NAMALWA (cell line): ENCODE measurements around the gene RETREG3.
A peak's percentile ranks its signal among the peaks of the same experiment; 100 is the strongest.

ENCODE experiments used
- DNase-seq: peaks from one replicate; pipeline ENCODE4 v3.0.0-alpha.2; 2015; ENCODE audit warnings: low spot score

The RETREG3 gene

DNA sequence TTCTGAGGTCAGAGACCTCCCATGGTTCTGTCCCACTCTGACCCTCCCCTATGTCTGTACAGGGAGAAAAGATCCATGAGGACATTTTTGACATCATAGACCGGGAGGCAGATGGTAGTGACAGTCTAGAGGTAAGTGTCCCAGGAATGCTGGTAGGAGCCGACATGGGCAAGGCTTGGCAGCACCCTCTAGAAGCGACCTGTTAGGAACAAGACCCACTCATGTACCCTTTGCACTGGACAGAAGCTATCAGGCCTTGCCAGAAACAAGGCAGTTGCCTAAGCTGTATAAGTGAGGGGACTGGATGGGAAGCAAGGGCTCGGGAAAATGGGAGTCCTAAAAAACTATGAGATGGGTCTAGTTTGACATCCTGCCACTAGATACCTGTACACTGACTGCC lies 2.8 kb upstream of the RETREG3 start:
- no peak for DNase-seq

GRCh38 chr17:42609814-42610801 lies 934 bp upstream of the RETREG3 start:
- DNase-seq, result peak; percentile 21

DNA sequence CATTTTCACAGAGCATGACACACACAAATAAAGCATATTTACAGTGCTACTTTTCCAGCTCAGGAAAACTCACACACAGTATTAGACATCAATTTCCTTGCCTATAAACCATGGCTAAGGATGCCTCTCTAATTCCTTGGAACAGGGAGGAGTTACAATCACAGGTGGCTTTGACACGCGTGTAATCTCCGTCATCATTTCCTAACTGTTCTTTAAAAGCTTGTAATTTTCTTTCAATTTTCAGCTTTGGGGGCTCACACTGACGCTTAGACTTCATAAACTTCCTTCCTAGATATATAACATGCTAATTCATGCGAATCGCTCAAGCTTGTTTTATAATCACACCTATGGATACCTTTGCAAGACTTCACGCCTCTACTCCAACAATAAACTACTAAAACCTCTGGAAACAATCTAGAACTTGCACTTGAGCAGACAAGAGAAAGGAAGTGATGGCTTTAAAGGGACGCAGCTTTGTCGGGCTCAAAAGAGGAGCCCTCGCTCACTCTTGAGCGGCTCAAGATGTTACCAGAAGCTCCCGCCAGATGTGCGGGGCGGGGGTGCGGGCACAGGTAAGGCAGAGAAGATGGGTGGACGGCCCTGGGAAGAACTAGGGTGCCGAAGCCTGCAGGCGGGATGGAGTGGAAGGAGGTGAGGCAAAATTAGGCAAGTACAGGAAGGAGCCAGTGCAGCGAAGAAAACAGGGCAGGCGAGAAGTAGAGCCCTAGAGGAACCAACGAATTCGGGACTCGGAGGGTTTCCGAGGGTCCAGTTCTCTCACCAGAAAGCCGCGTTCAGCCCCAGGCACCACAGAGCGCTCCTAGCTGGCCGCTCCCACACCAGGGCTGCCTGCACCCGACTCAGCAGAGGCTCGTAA lies 631 bp downstream of the RETREG3 start:
- peak; percentile 52 for DNase-seq

DNA sequence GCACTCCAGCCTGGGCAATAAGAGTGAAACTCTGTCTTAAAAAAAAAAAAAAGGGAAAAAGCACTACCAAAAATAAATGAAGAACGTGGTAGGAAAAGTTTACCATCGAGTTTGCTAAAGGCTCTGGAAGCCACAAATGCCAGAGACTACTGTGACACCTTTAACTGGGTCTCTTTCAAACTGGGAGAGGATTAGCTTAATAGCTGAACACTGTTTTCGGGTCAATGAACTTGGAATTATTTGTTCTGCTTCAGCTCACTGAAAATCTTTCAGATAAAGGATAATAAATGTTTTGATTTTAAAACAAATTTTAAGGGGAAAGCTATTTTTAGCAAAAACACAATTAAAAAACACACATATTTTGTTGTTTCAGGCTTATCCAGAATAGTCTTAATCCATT lies 1.4 kb downstream of the RETREG3 start:
- no peak for DNase-seq

DNA sequence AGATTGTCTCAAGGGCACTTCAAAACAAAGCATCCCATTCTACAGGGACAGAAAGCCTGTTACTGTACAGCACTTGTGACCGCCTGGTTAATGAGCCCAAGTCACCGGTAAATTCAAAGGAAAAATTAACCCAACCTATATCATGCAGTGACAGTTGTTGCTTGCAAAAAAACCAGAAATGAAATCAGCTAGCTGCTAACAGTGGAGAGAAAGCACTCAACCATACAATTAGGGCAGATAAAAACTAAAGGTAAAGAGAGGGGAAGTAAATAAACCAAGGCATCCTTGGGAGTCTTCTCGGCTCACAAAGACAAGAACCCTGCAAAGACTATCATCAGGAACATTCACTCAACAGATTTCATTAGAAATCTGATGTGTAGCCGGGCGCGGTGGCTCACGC lies 5.9 kb downstream of the RETREG3 start:
- peak; percentile 12 for DNase-seq

DNA sequence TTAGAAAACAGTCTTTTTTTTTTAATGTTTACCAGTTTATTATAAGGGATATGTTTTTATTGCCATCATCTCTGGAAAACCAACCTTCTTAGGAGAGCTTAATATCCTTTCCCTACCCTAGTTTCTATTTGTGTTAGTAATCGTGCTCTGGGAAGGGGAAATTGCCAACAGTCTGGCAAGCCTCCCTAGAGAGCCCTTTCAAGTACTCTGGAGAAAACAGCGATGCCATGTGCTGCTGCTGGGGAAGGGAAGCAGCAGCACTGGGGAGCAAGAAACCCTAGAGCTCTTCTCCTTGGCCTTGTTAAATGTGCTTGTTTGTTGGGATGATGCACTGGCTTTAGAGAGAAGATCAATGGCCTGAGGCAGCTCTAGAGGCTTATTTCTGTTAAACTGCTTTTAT lies 10.3 kb downstream of the RETREG3 start:
- DNase-seq, result no peak

GRCh38 chr17:42596386-42596785 lies 12.8 kb downstream of the RETREG3 start:
- DNase-seq, result no peak

GRCh38 chr17:42591411-42591810 lies 17.8 kb downstream of the RETREG3 start:
- DNase-seq, result no peak

GRCh38 chr17:42590886-42591285 lies 18.3 kb downstream of the RETREG3 start:
- no peak for DNase-seq

DNA sequence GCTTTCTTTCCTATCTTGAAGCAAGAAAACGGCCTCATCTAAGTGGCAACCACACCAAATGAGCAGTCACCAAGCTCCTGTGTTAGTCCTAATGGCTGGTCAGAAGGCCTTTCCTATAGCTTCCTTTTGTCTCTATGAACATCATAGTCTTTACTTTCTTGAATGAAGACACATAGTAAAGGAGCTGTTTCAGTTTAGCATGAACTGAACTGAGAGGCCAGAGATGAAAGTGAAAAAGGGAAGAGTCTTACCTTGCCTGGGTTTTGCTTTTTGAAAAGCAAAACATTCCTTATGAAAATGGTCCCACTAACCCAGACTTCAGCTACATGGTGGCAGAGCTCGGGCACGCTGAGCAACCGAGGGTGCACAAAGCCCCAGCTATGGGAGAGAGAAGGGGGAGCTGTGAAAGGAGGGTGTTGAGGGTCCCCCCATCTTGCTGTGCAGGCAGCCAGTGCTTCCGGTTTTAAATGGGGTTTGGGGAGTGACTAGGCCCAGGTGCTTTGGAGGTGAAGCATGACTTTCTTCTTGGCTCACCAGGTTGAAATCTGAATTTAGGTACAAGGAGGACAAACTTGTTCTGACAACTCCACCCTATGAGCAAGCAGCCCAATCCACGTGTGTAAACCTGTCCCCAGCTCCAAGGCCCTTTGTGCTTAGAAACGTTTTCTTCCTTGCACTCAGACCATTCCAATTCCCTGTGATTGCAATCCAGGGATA lies 22.5 kb downstream of the RETREG3 start:
- no peak for DNase-seq

DNA sequence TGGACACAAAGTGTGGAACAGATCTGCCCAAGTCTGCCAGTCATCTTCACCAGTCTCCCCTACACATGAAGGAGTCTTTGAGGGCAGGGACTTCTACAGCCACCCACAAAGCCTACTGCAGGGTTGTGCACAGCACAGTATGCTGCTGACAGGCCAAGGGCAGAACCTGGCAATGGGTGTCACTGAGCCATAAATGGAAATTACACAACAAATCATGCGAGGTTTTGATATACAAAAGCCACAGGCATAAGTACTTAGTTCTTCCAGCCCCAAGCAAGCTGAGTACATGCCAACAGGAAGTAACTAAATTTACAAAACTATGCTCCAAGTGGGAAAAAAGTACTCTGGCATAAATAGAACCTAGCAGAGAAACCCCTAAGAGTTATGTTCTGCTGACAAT lies 23.8 kb downstream of the RETREG3 start:
- no peak for DNase-seq

DNA sequence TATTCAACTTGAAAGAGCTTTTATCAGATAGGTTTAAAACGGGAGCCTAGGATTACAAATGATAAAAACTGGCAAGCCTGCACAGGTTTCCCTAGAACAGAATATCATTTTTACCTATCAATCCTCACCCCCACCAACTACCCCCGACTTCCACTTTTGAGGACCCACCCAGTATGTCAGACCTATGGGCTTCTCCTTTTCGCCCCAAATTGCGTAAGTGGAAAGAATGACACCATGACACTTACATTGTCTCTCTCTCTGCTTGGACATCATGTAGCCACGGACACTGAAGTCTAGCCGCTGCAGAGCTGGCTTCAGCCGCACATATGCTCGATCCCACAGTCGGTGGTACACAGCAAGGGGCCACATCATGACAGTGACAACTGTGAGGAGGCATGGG lies 24.3 kb downstream of the RETREG3 start:
- no peak for DNase-seq

- no peak for DNase-seq
Observed at GRCh38 chr17:42581744-42582270, 27.4 kb downstream of the RETREG3 start.

GRCh38 chr17:42579794-42580551 lies 29.2 kb downstream of the RETREG3 start:
- no peak for DNase-seq

- peak; percentile 91 for DNase-seq
Observed at GRCh38 chr17:42578282-42578869, 30.8 kb downstream of the RETREG3 start.

DNA sequence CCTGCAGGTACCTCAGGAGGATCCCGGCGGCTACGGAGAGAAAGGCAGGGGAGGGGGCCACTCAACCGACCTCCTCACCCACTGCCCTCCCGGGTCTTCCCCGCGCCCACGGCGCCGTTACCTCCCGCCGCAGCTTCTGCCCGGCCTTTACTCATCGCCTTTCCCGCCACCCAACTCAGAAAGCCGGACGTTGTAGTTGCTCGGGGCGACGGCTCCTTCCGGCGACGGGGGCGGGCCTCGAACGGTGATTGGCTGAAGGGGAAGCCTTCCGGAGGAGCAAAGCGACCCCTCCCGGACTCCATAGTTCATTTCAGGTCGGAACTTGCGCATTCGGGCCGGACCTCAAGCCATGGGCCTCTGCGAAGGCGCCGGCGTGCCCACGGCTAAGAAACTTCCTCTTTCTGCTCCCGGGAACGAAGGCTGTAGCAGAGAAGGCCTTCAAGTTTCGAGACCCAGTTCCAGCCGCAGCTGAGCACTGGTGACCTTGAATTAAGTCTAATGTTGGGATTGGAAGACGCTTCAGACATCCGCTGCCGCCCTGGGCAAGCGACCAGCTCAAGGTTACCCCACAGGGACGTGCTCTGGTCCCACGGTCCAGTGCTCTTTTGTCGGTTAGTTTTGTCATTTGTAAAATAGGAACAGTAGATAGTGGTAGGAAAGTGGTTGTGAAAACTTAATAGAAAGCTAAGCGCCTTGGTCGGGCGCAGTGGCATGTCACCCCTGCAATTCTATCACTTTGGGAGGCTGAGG lies 31.5 kb downstream of the RETREG3 start, which contains the start of gene PSMC3IP:
Gene PSMC3IP (minus strand): TSS at position 198 of the 750 bp plus-strand sequence. CDS start 43 bp downstream, at position 155.
- peak; percentile 96 for DNase-seq

DNA sequence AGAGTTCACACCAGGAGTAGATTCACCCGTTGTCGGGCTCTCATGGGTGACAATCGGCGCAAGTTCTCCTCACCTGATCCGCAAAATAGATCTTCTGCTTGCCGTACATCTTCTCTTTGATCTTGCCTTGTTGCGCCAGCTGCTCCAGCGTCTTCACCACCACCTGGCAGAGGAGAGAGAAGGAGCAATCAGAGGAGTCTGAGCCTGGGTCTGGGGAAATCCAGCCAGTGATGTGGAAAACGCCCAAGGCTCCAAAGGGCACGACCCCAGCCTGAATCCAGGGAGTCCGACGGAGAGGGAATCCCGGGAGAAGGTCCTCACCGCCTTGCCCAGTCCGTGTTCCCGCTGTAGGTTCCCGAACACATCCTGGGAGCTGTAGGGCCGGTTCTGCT lies 32.0 kb downstream of the RETREG3 start:
- DNase-seq, result peak; percentile 59

- DNase-seq, result no peak
Observed at GRCh38 chr17:42574463-42574862, 34.7 kb downstream of the RETREG3 start.

DNA sequence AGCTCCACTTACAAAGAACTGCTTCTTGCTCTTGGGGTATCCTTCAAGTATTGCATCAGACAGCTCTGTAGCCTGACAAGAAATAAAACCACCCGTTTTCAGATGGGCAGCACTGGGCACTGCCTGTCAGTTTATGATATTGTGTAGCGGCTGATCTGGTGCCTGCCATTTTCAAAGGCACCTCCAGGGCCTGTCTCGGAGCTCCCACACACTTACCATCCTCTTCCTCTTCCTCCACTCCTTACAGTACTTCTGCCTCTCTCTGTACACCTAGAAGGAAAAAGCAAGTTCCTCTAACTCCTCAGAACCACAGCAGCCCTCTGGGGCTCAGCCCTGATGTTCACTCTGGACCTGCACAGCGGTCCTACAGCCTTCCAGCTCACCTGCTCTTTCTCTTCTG lies 36.1 kb downstream of the RETREG3 start:
- DNase-seq, result no peak
